ENCODE measurements around the gene PPP1R14B. TPM values are rescaled to one million over a fixed set of nuclear protein-coding genes. Genes with fewer than 3 reads are reported as not detected.

The PPP1R14B gene
- total and polyA plus RNA-seq, 4 experiments from 2014 or later, result 32.2 to 83.5 (median 45.2) TPM

GRCh38 chr11:64278576-64279190 lies 31.9 kb upstream of the PPP1R14B start:
- Histone ChIP-seq H3K4me3 (ENCODE audit: low read length in 2 of 2) (no peak overlapping the region), H3K9me3 (ENCODE audit: control insufficient read depth in 1 of 2, low read length in 2 of 2) (no peaks in the 10 kb centered on the region), H3K27ac (ENCODE audit: low read depth, low read length) (no peak overlapping the region), H3K4me1 (ENCODE audit: insufficient read depth, low read length) (peaks cover 9% of the 10 kb centered on the region), H3K27me3 (ENCODE audit: insufficient read depth, low read length) (no peaks in the 10 kb centered on the region), H3K36me3 (ENCODE audit: insufficient read depth, low read length) (peaks cover 9% of the 10 kb centered on the region)
- Mint-ChIP-seq H3K9me3 (no peaks in the 10 kb centered on the region), H3K27me3 (no peaks in the 10 kb centered on the region), H3K27ac (peak overlapping the region in 1 of 7 donors; percentile 52), H3K4me3 (no peak overlapping the region), H3K4me1 (peaks cover 4 to 17% (median 12%) of the 10 kb centered on the region in 4 donors), H3K36me3 (peaks cover 0 to 19% of the 10 kb centered on the region in 2 donors)
- intact Hi-C loops (cut with micrococcal nuclease), result no loop called here
- DNase-seq, result no peak
- CTCF ChIA-PET (ENCODE audit: partially characterized antibody), result interaction anchor here (1.4 to 2.6 kb wide), 3 partner anchors 23 to 39 kb away, joined by 3 to 10 read pairs (median 4); partner anchors contain the start of genes PRDX5 and TRMT112
- POLR2A ChIA-PET (ENCODE audit: partially characterized antibody), result interaction anchor here (2.6 kb wide), 1 partner anchor 8 kb away, joined by 9 read pairs; no protein-coding TSS in a partner anchor

- peaks cover 3% of the 10 kb centered on the region for H3K4me1 ChIP-seq (ENCODE audit: insufficient read depth, low read length)
- H3K9me3 ChIP-seq (ENCODE audit: control insufficient read depth in 1 of 2, low read length in 2 of 2), result no peaks in the 10 kb centered on the region
- H3K27ac ChIP-seq (ENCODE audit: low read depth, low read length), result no peak overlapping the region
- peaks cover 9% of the 10 kb centered on the region for H3K36me3 ChIP-seq (ENCODE audit: insufficient read depth, low read length)
- H3K27ac Mint-ChIP-seq, result no peak overlapping the region
- intact Hi-C loops (cut with micrococcal nuclease), result no loop called here
- H3K27me3 Mint-ChIP-seq, result no peaks in the 10 kb centered on the region
- H3K4me3 ChIP-seq (ENCODE audit: low read length in 2 of 2), result no peak overlapping the region
- ChIA-PET POLR2A (ENCODE audit: partially characterized antibody) (interaction anchor here (1.3 to 2.5 kb wide), 3 partner anchors 8 to 70 kb away, joined by 3 to 9 read pairs (median 4); partner anchors contain the start of genes BAD and FERMT3), CTCF (ENCODE audit: partially characterized antibody) (interaction anchor here (0.9 to 2.6 kb wide), 3 partner anchors 24 to 72 kb away, joined by 3 to 10 read pairs (median 4); partner anchors contain the start of genes PRDX5 and TRMT112)
- peaks cover 0 to 18% of the 10 kb centered on the region in 2 donors for H3K36me3 Mint-ChIP-seq
- H3K9me3 Mint-ChIP-seq, result no peaks in the 10 kb centered on the region
- no peak for DNase-seq
- H3K4me1 Mint-ChIP-seq, result peaks cover 3 to 9% (median 5%) of the 10 kb centered on the region in 4 donors
- no peaks in the 10 kb centered on the region for H3K27me3 ChIP-seq (ENCODE audit: insufficient read depth, low read length)
- H3K4me3 Mint-ChIP-seq, result no peak overlapping the region
Measured at GRCh38 chr11:64276653-64277431, 30.1 kb upstream of the PPP1R14B start.

GRCh38 chr11:64275841-64276240 lies 29.1 kb upstream of the PPP1R14B start:
- intact Hi-C loops (cut with micrococcal nuclease), result no loop called here
- Histone ChIP-seq H3K27ac (ENCODE audit: low read depth, low read length) (no peak overlapping the region), H3K36me3 (ENCODE audit: insufficient read depth, low read length) (peaks cover 9% of the 10 kb centered on the region), H3K27me3 (ENCODE audit: insufficient read depth, low read length) (no peaks in the 10 kb centered on the region), H3K9me3 (ENCODE audit: control insufficient read depth in 1 of 2, low read length in 2 of 2) (no peaks in the 10 kb centered on the region), H3K4me1 (ENCODE audit: insufficient read depth, low read length) (peaks cover 6% of the 10 kb centered on the region), H3K4me3 (ENCODE audit: low read length in 2 of 2) (no peak overlapping the region)
- no peak for DNase-seq
- H3K27me3 Mint-ChIP-seq, result no peaks in the 10 kb centered on the region
- ChIA-PET POLR2A (ENCODE audit: partially characterized antibody) (interaction anchor here (1.3 to 2.5 kb wide), 2 partner anchors 9 to 69 kb away, joined by 3 to 9 read pairs; partner anchors contain the start of genes BAD and FERMT3), CTCF (ENCODE audit: partially characterized antibody) (no interaction called here)
- peaks cover 0 to 6% (median 0%) of the 10 kb centered on the region in 8 donors for H3K9me3 Mint-ChIP-seq
- peaks cover 4 to 11% (median 5%) of the 10 kb centered on the region in 4 donors for H3K4me1 Mint-ChIP-seq
- H3K4me3 Mint-ChIP-seq, result no peak overlapping the region
- H3K27ac Mint-ChIP-seq, result peak overlapping the region in 1 of 7 donors; percentile 79
- peaks cover 0 to 18% of the 10 kb centered on the region in 2 donors for H3K36me3 Mint-ChIP-seq

GRCh38 chr11:64275031-64275800 lies 28.5 kb upstream of the PPP1R14B start:
- Mint-ChIP-seq H3K27ac (peak overlapping the region in 1 of 7 donors; percentile 15), H3K4me1 (peaks cover 5 to 14% (median 6%) of the 10 kb centered on the region in 4 donors), H3K9me3 (peaks cover 0 to 12% (median 0%) of the 10 kb centered on the region in 8 donors), H3K27me3 (peaks cover 0 to 1% of the 10 kb centered on the region in 2 donors), H3K36me3 (peaks cover 0 to 22% of the 10 kb centered on the region in 2 donors), H3K4me3 (no peak overlapping the region)
- Histone ChIP-seq H3K27ac (ENCODE audit: low read depth, low read length) (no peak overlapping the region), H3K4me1 (ENCODE audit: insufficient read depth, low read length) (peaks cover 6% of the 10 kb centered on the region), H3K36me3 (ENCODE audit: insufficient read depth, low read length) (peaks cover 9% of the 10 kb centered on the region), H3K27me3 (ENCODE audit: insufficient read depth, low read length) (no peaks in the 10 kb centered on the region), H3K9me3 (ENCODE audit: control insufficient read depth in 1 of 2, low read length in 2 of 2) (no peaks in the 10 kb centered on the region), H3K4me3 (ENCODE audit: low read length in 2 of 2) (no peak overlapping the region)
- ChIA-PET CTCF (ENCODE audit: partially characterized antibody) (no interaction called here), POLR2A (ENCODE audit: partially characterized antibody) (interaction anchor here (2.5 kb wide), 1 partner anchor 68 kb away, joined by 9 read pairs; the partner anchor contains the start of gene FERMT3)
- no peak for DNase-seq
- intact Hi-C loops (cut with micrococcal nuclease), result no loop called here

GRCh38 chr11:64269540-64270220 lies 22.9 kb upstream of the PPP1R14B start:
- intact Hi-C loops (cut with micrococcal nuclease), result loop anchor here (1.0 kb wide), 9 partner anchors 16 to 84 kb away; partner anchors contain the start of genes DNAJC4, ESRRA, FKBP2 and GPR137
- Histone ChIP-seq H3K9me3 (ENCODE audit: control insufficient read depth in 1 of 2, low read length in 2 of 2) (no peaks in the 10 kb centered on the region), H3K27ac (ENCODE audit: low read depth, low read length) (peak overlapping the region; percentile 93), H3K27me3 (ENCODE audit: insufficient read depth, low read length) (no peaks in the 10 kb centered on the region), H3K4me1 (ENCODE audit: insufficient read depth, low read length) (peaks cover 20% of the 10 kb centered on the region), H3K4me3 (ENCODE audit: low read length in 2 of 2) (peak overlapping the region; percentile 93 to 98), H3K36me3 (ENCODE audit: insufficient read depth, low read length) (no peaks in the 10 kb centered on the region)
- H3K9me3 Mint-ChIP-seq, result peaks cover 0 to 13% (median 0%) of the 10 kb centered on the region in 8 donors
- ChIA-PET POLR2A (ENCODE audit: partially characterized antibody) (interaction anchor here (0.6 to 6.9 kb wide), 35 partner anchors 8 to 1679 kb away, joined by 3 to 289 read pairs (median 5); partner anchors contain the start of genes BAD, CATSPERZ, CCDC88B and COX8A), CTCF (ENCODE audit: partially characterized antibody) (interaction anchor here (0.7 to 6.5 kb wide), 8 partner anchors 12 to 64 kb away, joined by 3 to 92 read pairs (median 5); partner anchors contain the start of genes BAD, CATSPERZ, ESRRA and FERMT3)
- peak overlapping the region; percentile 98 to 100 (median 99) for H3K27ac Mint-ChIP-seq
- peak overlapping the region; percentile 93 to 100 (median 96) for H3K4me3 Mint-ChIP-seq
- H3K27me3 Mint-ChIP-seq, result peaks cover 0 to 4% of the 10 kb centered on the region in 2 donors
- H3K4me1 Mint-ChIP-seq, result peaks cover 9 to 36% (median 19%) of the 10 kb centered on the region in 4 donors
- peaks cover 0 to 20% of the 10 kb centered on the region in 2 donors for H3K36me3 Mint-ChIP-seq
- peak; percentile 98 for DNase-seq

All from CD4-positive, alpha-beta memory T cell (primary cell).